Thoracic aorta (tissue), 2 donors: ENCODE measurements around the gene FANCL. TPM values are rescaled to one million over a fixed set of nuclear protein-coding genes. Genes with fewer than 3 reads are reported as not detected.
"Not testable (repeated sequence)": the region's sequence is repeated elsewhere in the genome, so short reads cannot be mapped to it uniquely, and the experiment has no call there.

Source experiments
- ATAC-seq: fragments of 150-250 bp; one replicate; pipeline ENCODE4 v1.8.0; 2017; ENCODE audit warnings: low read depth; ENCODE audit not compliant: insufficient number of reproducible peaks, low FRiP score
- DNase-seq: peaks from one replicate; pipeline ENCODE4 v3.0.0-alpha.2; 2020; ENCODE audit warnings: low spot score
- H3K27ac ChIP-seq, 2 donors: fragments of 200-600 bp; sonication (generic); 1 replicate in 1 of 2; 2 replicates in 1 of 2; pipeline ENCODE4 v1.5.1; 2016; ENCODE audit warnings: mild to moderate bottlenecking in 2 of 2, moderate library complexity in 2 of 2
- H3K27me3 ChIP-seq: fragments of 200-600 bp; sonication (generic); replicated peaks from 2 replicates; pipeline ENCODE4 v1.6.0; 2016; ENCODE audit warnings: mild to moderate bottlenecking; ENCODE audit not compliant: insufficient read depth
- H3K36me3 ChIP-seq: fragments of 200-600 bp; sonication (generic); one replicate; pipeline ENCODE4 v1.5.1; 2016
- H3K4me1 ChIP-seq, 2 donors: fragments of 200-600 bp; sonication (generic); 1 replicate in 1 of 2; 2 replicates in 1 of 2; pipeline versions ENCODE4 v1.5.1 to v1.6.0; 2016; ENCODE audit warnings: low read depth in 2 of 2, mild to moderate bottlenecking in 1 of 2; ENCODE audit not compliant: control insufficient read depth in 1 of 2
- H3K4me3 ChIP-seq: fragments of 200-600 bp; sonication (generic); 2 replicates; pipeline ENCODE4 v1.5.1; 2016; ENCODE audit warnings: mild to moderate bottlenecking
- H3K9me3 ChIP-seq: fragments of 200-600 bp; sonication (generic); 2 replicates; pipeline ENCODE4 v1.5.1; 2016
- CTCF ChIP-seq: fragments of 200-600 bp; sonication (generic); IDR thresholded peaks from one replicate; pipeline ENCODE4 v1.5.1; 2019; ENCODE audit warnings: antibody characterized with exemption
- total RNA-seq, 2 donors: library from RNA; depleted of rRNA; stranded (reverse); fragments of >200 nt; gene quantifications; one replicate each; pipeline versions ENCODE4 v1.1.0 to v1.2.3, GENCODE V29; 2016

FANCL gene
- total RNA-seq, 2 donors from 2014 or later: 16.5 to 20.2 TPM

- DNase-seq: no peak
- Histone ChIP-seq H3K27me3 (no peaks in the 10 kb centered on the region), H3K4me3 (no peak overlapping the region), H3K36me3 (no peaks in the 10 kb centered on the region), H3K27ac (no peak overlapping the region), H3K9me3 (no peaks in the 10 kb centered on the region), H3K4me1 (no peaks in the 10 kb centered on the region)
- ATAC-seq: no peak
- no peak for TF ChIP-seq CTCF
These were observed 27.6 kb upstream of the FANCL start for GRCh38 chr2:58268685-58269084.

- Histone ChIP-seq H3K4me1 (no peaks in the 10 kb centered on the region), H3K36me3 (no peaks in the 10 kb centered on the region), H3K4me3 (no peak overlapping the region), H3K27ac (no peak overlapping the region), H3K9me3 (no peaks in the 10 kb centered on the region), H3K27me3 (no peaks in the 10 kb centered on the region)
- no peak for TF ChIP-seq CTCF
- DNase-seq (no peak), ATAC-seq (no peak)
These were observed 25.1 kb upstream of the FANCL start for GRCh38 chr2:58266211-58266610.

GRCh38 chr2:58261209-58261608 lies 20.1 kb upstream of the FANCL start:
- Histone ChIP-seq H3K4me1 (no peaks in the 10 kb centered on the region), H3K27ac (no peak overlapping the region)
- ATAC-seq: no peak

GRCh38 chr2:58258456-58258855 lies 17.3 kb upstream of the FANCL start:
- H3K4me1 ChIP-seq, H3K27ac ChIP-seq, H3K9me3 ChIP-seq, H3K36me3 ChIP-seq, ATAC-seq, H3K4me3 ChIP-seq, DNase-seq, H3K27me3 ChIP-seq: not testable (repeated sequence)

More at GRCh38 chr2:58261209-58261608, 20.1 kb upstream of the FANCL start:
- Histone ChIP-seq H3K27me3 (no peaks in the 10 kb centered on the region), H3K36me3 (no peaks in the 10 kb centered on the region), H3K4me3 (no peak overlapping the region), H3K9me3 (no peaks in the 10 kb centered on the region)
- no peak for DNase-seq
- no peak for TF ChIP-seq CTCF

- DNase-seq, H3K9me3 ChIP-seq, ATAC-seq, H3K36me3 ChIP-seq, H3K27ac ChIP-seq, H3K27me3 ChIP-seq, H3K4me3 ChIP-seq, H3K4me1 ChIP-seq: not testable (repeated sequence)
These were observed 10.4 kb upstream of the FANCL start for GRCh38 chr2:58251331-58252201.

- no peak for TF ChIP-seq CTCF
- Histone ChIP-seq H3K27me3 (no peaks in the 10 kb centered on the region), H3K9me3 (no peaks in the 10 kb centered on the region), H3K4me1 (peaks cover 13 to 16% of the 10 kb centered on the region in 2 donors), H3K4me3 (peak overlapping the region; percentile 96), H3K36me3 (no peaks in the 10 kb centered on the region), H3K27ac (peak overlapping the region; percentile 55 to 71)
- ATAC-seq: no peak
- DNase-seq: no peak
These were observed 380 bp upstream of the FANCL start for GRCh38 chr2:58241546-58241864.
